ENCODE results near the gene CATSPER3. TPM values are rescaled to one million over a fixed set of nuclear protein-coding genes. Genes with fewer than 3 reads are reported as not detected.

The CATSPER3 gene
- total RNA-seq, 2 experiments from 2014 or later = 0.56 TPM; not detected in 1

DNA sequence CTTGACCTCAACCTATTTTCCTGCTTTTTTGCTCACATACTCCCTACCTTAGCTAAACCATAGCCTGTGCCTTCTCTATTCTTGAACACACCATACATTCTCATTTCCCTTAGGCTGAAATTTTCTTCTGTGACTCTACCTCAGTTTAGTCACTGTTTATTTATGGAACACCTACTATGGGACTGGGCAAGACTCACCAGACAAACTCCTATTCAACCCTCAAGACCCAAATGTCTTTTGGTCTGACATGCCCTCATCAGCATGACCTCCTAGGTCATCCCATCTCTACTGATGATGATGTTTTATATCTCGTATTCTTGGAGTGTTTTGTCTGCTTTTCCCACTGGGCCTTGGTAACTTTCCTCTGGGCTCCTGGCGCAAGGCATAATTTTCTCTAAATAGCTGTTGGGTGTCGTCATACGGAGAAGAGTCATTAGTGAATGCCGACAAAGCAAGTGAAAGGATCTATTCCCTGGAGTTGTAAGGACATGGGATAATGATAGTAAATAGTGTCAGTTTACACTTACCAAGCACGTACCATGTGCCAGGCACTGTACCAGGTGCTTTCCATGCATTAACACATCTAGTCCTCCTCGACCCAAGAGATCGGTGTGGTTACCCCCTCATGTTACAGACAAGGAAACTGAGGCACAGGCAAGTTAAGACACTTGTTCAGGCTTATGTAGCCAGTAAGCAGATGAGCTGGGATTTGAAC, 88.8 kb downstream of the CATSPER3 start:
- POLR2A ChIA-PET = no interaction called here

DNA sequence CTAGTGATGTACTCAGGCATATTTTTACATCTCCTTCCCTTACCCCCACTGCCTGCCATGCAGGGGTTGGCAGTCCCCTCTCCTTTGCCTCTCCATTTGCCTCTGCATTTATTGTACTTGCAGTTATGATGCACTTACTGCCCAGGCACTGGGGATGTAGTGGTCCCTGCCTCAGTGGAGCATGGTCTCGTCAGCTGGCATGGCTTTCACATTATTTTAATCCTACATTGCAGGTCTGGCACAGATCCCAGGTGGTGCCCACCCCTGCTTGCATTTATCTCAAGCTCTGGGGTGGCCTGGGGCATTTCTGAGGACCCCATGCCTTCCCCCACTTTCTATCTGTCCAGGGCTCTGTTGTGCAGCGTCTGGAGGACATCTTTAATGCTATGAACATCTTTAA, 89.5 kb downstream of the CATSPER3 start:
- TF ChIP-seq, protein P1, sequence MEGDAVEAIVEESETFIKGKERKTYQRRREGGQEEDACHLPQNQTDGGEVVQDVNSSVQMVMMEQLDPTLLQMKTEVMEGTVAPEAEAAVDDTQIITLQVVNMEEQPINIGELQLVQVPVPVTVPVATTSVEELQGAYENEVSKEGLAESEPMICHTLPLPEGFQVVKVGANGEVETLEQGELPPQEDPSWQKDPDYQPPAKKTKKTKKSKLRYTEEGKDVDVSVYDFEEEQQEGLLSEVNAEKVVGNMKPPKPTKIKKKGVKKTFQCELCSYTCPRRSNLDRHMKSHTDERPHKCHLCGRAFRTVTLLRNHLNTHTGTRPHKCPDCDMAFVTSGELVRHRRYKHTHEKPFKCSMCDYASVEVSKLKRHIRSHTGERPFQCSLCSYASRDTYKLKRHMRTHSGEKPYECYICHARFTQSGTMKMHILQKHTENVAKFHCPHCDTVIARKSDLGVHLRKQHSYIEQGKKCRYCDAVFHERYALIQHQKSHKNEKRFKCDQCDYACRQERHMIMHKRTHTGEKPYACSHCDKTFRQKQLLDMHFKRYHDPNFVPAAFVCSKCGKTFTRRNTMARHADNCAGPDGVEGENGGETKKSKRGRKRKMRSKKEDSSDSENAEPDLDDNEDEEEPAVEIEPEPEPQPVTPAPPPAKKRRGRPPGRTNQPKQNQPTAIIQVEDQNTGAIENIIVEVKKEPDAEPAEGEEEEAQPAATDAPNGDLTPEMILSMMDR (IDR thresholded peaks at IDR 0.05) = no peak
- Mint-ChIP-seq H3K9me3 (no peaks in the 10 kb centered on the region), H3K27ac (no peak overlapping the region), H3K27me3 (peaks cover 60% of the 10 kb centered on the region), H3K4me1 (ENCODE audit: low read depth) (no peaks in the 10 kb centered on the region), H3K4me3 (no peak overlapping the region), H3K36me3 (ENCODE audit: low read depth) (no peaks in the 10 kb centered on the region)
- CTCF ChIA-PET = no interaction called here
- Histone ChIP-seq H3K4me3 (ENCODE audit: low read length) (no peak overlapping the region), H3K36me3 (ENCODE audit: insufficient read depth, low read length) (no peaks in the 10 kb centered on the region), H3K27ac (ENCODE audit: low read depth in 1 of 2, low read length in 2 of 2) (no peak overlapping the region), H3K9me3 (ENCODE audit: control insufficient read depth in 1 of 2, insufficient read depth in 1 of 2, low read length in 2 of 2) (no peaks in the 10 kb centered on the region), H3K27me3 (ENCODE audit: control insufficient read depth in 1 of 2, insufficient read depth in 2 of 2, low read length in 2 of 2) (peaks cover 3 to 12% of the 10 kb centered on the region in 2 experiments), H3K4me1 (ENCODE audit: insufficient read depth, low read length) (no peaks in the 10 kb centered on the region)
- ATAC-seq (ENCODE audit: poor library complexity) = no peak
- POLR2A ChIA-PET = no interaction called here
- DNase-seq = no peak
- intact Hi-C loops (cut with DNase I, micrococcal nuclease) = no loop called here

More for the DNA sequence above, 88.8 kb downstream of the CATSPER3 start:
- H3K9me3 ChIP-seq (ENCODE audit: control insufficient read depth in 1 of 2, insufficient read depth in 1 of 2, low read length in 2 of 2) = no peaks in the 10 kb centered on the region
- intact Hi-C loops (cut with DNase I, micrococcal nuclease) = no loop called here
- Mint-ChIP-seq H3K36me3 (ENCODE audit: low read depth) (no peaks in the 10 kb centered on the region), H3K27me3 (peaks cover 68% of the 10 kb centered on the region), H3K4me1 (ENCODE audit: low read depth) (no peaks in the 10 kb centered on the region), H3K27ac (no peak overlapping the region), H3K4me3 (no peak overlapping the region), H3K9me3 (no peaks in the 10 kb centered on the region)
- H3K4me1 ChIP-seq (ENCODE audit: insufficient read depth, low read length) = no peaks in the 10 kb centered on the region
- ATAC-seq (ENCODE audit: poor library complexity) = no peak
- CTCF ChIA-PET = no interaction called here
- DNase-seq = no peak
- no peaks in the 10 kb centered on the region for H3K36me3 ChIP-seq (ENCODE audit: insufficient read depth, low read length)
- no peak overlapping the region for H3K27ac ChIP-seq (ENCODE audit: low read depth in 1 of 2, low read length in 2 of 2)
- peaks cover 6 to 20% of the 10 kb centered on the region in 2 experiments for H3K27me3 ChIP-seq (ENCODE audit: control insufficient read depth in 1 of 2, insufficient read depth in 2 of 2, low read length in 2 of 2)
- no peak overlapping the region for H3K4me3 ChIP-seq (ENCODE audit: low read length)
- TF ChIP-seq, protein P1 (IDR thresholded peaks at IDR 0.05) = no peak

DNA sequence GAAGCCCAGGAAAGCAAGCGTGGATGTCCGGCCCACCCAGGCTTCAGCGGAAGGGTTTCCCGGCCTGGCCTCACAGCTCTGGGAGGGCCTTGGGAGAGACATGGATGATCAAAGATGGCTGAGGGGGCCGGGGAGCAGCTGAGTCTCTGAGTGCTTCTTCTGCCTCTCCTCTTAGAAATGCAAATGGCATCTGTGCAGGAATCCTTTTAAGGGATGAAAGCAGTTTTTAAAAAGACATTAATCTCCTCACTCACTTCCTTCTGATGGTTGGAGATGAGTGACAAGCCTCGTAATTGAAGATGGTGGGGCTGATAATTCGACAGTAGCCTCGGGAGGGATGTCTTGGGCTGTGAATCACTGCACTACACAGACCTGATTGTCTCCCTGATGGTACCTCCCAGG, 90.6 kb downstream of the CATSPER3 start:
- Histone ChIP-seq H3K4me1 (ENCODE audit: insufficient read depth, low read length) (no peaks in the 10 kb centered on the region), H3K4me3 (ENCODE audit: low read length) (no peak overlapping the region), H3K27ac (ENCODE audit: low read depth in 1 of 2, low read length in 2 of 2) (no peak overlapping the region), H3K36me3 (ENCODE audit: insufficient read depth, low read length) (no peaks in the 10 kb centered on the region), H3K27me3 (ENCODE audit: control insufficient read depth in 1 of 2, insufficient read depth in 2 of 2, low read length in 2 of 2) (peaks cover 1 to 3% of the 10 kb centered on the region in 2 experiments), H3K9me3 (ENCODE audit: control insufficient read depth in 1 of 2, insufficient read depth in 1 of 2, low read length in 2 of 2) (no peaks in the 10 kb centered on the region)
- H3K27me3 Mint-ChIP-seq = peaks cover 49% of the 10 kb centered on the region
- no peak overlapping the region for H3K4me3 Mint-ChIP-seq
- ATAC-seq (ENCODE audit: poor library complexity) = no peak
- CTCF ChIA-PET = no interaction called here
- intact Hi-C loops (cut with DNase I, micrococcal nuclease) = no loop called here
- no peak for DNase-seq
- POLR2A ChIA-PET = no interaction called here
- H3K36me3 Mint-ChIP-seq (ENCODE audit: low read depth) = no peaks in the 10 kb centered on the region
- TF ChIP-seq, protein P1 (IDR thresholded peaks at IDR 0.05) = no peak
- H3K27ac Mint-ChIP-seq = no peak overlapping the region
- no peaks in the 10 kb centered on the region for H3K4me1 Mint-ChIP-seq (ENCODE audit: low read depth)
- H3K9me3 Mint-ChIP-seq = no peaks in the 10 kb centered on the region

Data from CD4-positive, alpha-beta T cell (primary cell).